ENCODE data around the gene TMCO5A.
A peak's percentile ranks its signal among the peaks of the same experiment; 100 is the strongest.

TMCO5A gene

DNA sequence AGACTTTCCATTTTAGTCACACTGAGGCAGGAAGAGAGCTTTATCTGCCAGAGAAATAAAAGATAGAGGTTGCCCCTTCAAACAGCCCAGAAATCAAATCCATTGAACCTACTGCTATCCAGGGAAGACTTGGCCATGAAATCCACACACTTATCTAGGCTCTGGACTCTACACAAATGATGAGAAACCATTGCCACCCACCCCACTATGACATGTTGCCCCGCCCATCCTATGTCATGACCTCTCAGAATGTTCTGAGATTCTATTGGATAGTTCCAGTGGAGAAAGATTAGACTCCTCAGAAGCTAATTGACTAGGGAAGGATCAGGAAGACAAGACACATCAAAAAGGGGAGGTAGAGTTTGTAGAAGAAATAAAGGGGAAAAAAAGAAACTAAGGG lies at the start of gene TMCO5A:
Gene TMCO5A (plus strand): TSS at position 301 of the 400 bp plus-strand sequence. CDS start 1,684 bp downstream, outside the sequence.
- DNase-seq = no peak

- no peak for DNase-seq
Observed at GRCh38 chr15:37885651-37886050, 48.8 kb upstream of the TMCO5A start.

- DNase-seq = no peak
Observed at GRCh38 chr15:37888356-37888755, 46.1 kb upstream of the TMCO5A start.

DNA sequence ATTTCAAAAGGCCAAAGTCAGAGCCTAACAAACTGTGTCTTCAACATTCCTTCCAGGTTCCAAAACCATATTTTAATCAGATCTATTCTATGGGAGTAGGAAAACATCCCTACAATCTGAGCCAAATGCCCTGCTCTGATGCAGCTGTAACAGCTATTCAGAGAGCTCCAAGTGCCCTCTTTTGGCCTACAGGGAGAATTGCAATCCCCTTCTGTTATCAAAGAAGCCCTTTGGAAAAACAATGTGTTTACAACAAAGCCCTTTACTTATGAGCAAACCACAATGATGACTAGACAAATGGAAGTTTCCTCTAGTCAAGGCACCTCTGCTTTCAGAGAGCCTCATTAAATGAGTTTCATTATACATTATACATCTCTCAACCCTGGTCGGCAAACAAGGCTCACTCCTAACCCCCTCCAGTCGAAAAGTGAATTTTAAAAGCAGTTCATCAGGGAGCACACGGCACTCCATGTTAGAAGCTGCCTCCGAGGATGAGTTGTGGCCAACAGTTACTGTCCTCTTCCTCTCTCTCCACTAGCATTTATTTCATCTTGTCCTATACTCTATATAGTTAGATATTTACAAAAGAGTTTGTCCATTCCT lies 42.6 kb upstream of the TMCO5A start:
- peak; percentile 2 to 58 for DNase-seq

- no peak for DNase-seq
Observed at GRCh38 chr15:37893309-37893708, 41.1 kb upstream of the TMCO5A start.

DNA sequence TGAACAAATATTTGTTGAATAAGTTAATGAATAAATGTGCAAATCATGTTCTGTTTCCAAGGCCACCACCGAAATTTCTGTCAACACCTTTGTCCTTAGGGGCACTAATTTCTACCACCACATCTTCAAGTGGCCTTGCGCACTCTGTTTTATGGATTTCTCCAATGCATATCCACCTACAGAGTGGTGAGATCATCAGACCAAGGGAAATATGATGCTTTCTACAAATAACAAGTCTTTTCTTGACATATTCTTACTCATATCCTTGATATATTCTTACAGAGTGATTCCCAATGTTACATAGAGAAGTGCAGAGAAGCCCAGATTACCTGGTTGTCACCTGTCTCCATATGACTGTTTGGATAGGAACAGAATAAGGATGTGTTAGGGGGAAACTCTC lies 36.1 kb upstream of the TMCO5A start:
- DNase-seq = no peak

DNA sequence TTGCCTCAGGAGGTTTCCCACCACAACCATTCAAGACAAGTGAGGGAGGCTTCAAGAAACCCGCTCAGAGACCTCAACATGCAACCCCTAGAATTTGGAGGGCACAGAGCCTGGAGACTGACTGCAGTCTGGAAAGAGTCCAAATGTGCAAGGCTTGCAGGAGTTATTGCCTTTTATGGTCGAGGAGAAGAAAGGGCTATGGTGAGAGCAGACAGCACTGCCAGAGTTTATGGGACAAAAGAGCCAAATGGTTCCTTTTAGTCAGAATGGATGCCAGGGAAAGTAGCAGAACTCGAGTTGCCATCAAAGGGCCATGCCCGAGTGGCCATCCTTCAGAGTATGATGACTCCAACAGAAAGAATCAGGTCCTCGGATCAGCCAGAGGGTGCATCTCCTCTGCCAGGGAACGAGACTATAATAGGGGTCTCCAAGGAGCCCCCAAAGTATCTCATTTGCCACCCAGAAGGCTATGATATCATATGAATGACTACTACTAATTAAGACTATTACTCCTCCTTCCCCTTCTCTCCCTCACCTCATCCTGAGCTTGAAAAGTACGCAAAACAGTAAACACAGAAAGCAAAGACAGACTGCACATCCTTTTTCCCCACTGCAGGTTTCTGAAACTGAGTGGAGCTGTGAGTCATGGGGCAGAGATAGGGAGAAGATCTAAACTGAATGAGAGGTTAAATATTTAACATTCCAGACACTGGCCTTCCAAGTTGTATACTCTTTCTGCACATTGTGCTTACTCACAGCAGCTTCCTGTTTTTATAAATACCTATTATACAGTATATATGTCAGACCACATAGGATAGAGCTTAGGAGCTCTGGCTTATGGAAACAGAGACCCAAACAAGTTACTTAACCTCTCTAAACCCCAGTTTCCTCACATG lies 33.9 kb upstream of the TMCO5A start:
- no peak for DNase-seq

DNA sequence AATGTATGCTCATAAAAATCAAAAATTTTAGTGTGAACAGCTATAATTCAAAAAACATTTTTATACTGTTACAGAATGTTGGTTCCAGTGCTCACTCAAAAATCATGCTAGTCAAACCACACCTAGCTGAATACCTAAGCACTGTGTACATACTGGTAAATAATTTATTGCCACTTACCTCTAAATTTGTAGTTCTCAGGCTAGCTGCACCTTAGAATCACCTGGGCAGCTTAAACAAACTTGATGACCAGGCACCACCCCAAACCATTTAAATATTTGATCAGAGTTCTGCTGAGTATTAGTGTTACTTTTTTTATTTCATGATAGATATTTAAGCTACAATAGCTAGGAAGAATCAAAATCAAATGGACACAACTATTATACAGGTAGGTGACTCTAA lies 32.3 kb upstream of the TMCO5A start:
- no peak for DNase-seq

DNA sequence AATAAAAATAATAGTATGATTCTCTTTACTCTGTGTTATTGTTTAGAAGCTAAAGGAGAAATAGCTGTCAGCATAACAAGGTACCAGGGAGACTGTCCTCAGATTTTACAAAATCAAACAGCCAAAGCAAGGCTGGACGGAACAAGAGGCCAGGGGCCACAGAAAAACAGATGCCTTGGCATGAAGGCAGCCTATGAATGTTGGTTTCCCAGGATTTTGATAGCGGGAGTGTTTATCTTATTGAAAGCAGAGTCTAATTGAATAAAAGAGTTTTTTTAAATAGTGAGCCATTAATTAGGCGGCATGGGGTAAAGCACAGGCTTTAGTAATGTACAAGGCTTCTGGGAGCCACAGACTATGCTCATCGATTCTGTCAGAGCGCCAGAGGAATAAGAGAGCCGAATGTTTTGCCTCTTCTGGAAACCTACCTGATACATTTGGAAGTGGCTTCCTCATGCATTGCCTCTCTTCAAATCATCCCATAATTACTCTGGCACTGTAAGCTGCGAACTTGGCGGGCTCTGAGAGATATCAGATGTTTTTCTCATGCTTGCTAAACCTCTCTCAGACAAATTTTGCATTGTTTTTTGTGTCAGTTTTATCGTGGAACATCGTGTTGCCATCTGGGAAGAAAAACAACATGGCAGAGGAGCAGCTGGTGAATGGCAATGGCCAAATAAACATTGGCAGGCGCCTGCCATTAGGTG lies 30.4 kb upstream of the TMCO5A start:
- no peak for DNase-seq

GRCh38 chr15:37907136-37907535 lies 27.3 kb upstream of the TMCO5A start:
- no peak for DNase-seq

DNA sequence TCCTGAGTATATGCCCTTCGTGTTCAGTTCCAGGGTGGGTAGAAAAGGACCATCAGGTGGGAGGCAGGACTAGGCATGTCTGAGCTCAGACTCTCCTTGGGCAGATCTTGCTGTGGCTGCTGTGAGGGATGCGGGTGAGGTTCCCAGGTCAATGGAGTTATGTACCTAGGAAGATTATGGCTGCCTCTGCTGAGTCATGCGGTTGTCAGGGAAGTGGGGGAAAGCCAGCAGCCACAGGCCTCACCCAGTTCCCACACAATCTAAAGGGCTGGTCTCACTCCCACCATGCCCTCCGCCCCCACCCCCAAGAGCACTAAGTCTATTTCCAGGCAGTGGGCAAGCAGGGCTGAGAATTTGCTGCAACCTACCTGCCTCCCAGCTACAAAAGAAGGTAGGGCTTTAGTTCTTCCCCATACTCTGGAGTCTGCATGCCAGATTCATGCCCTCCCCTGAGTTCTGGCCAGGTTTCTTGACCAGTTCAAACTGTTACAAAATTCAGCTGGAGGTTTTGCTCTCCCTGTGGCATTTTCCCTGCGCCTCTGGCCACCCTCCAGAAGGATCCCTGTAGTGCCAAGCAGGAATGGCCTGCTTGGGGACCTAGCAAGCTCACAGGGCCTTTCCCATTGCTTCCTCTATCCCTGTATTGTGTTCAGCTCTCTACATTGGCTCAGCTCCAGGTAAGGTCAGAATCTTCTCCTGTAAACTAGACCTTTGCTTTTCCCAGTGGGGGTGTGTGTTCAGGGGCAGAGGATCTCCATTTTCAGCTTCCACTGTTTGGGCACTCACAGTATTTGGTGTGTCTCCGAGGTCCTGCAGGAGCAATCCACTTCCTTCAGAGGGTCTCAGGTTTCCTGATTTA lies 12.7 kb upstream of the TMCO5A start:
- no peak for DNase-seq

DNA sequence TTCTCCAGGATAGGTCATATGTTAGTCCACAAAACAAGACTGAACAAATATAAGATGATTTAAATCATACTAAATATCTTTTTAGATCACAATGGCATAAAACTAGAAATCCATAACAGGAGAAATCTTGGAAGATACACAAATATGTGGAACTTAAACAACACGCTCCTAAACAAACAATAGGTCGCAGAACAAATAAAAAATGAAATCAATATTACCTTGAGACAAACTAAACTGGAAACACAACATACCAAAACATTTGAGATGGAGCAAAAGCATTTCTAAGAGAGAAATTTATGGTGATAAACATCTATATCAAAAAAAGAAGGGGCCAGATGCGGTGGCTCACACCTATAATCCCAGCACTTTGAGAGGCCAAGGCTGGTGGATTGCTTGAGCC lies 8.3 kb upstream of the TMCO5A start:
- no peak for DNase-seq

GRCh38 chr15:37929238-37929637 lies 5.2 kb upstream of the TMCO5A start:
- DNase-seq = no peak

GRCh38 chr15:37931321-37931720 lies 3.1 kb upstream of the TMCO5A start:
- no peak for DNase-seq

DNA sequence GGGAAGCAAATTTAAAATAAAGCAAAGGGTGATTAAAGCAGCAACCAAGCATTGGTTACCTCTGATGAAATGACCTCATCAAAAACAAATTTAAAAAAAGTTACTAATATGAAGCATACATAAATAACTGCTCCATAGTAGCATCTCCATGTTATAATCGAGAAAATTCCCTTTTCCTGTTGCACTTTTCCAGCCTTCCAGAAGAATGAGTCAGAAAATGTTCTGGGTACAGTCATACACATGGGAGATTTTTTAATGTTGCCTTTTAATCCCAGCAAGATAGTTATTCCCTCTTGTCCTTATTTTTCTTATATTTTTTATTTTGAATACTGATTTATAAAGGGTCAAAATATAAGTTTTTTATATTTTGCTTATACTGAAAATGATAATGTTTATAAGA lies 2.6 kb upstream of the TMCO5A start:
- DNase-seq = no peak

- no peak for DNase-seq
Observed at GRCh38 chr15:37932549-37932948, 1.9 kb upstream of the TMCO5A start.

DNA sequence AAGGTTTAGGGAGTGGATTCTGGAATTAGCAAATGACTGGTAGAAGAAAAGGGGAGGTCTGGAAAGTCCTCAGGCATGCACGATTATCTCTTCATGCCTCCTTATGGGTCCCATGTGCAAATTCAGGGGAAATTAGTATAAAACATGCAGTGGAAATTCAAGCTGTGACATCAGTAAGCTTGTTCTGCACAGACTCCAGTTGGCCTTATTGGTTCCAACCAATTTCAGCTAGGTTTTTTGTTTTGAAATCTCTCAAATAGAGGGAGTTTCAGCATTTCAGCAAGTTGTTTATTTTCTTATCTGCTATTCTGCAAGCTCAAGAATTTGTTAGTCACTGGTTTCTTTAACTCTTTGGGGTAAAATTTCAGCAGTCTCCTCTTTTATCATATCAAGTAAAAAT lies 774 bp upstream of the TMCO5A start:
- no peak for DNase-seq

DNA sequence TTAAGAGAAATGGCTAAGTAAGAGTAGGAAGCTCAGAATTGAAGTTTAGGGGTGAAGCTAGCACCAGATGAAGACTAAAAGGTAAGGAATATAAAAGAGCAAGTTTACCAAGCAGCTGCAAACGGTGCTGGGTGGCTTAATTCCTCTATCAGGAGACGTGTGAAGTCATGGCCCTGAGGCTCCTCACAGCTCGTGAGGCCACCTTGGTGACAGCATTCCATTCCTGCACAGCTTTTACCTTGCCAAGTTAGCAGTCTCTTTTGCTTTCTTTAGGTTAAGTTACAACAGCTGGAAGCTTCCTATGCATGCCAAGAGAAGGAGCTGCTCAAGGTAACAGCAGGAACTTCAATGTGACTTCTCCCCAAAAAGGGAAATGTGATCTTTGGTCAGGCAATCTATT lies 6.4 kb downstream of the TMCO5A start:
- DNase-seq = no peak

GRCh38 chr15:37941779-37942178 lies 7.3 kb downstream of the TMCO5A start:
- no peak for DNase-seq

DNA sequence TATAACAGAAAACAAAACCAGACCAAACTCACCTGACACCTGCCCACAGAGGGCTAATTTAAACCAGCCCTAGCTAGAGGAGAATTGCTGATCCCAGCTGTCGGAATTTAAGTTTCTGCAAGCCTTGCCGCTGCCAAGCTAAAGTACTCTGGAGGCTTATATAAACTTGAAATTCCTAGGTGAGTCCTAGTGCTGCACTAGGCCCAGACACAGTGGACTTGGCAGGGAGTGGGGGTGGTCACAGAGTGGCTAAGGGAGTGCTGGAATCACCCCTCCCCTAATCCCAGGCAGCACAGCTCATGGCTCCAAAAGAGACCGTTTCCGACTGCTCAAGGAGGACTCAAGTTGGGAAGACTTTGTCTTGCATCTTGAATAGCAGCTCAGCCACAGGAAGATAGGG lies 17.6 kb downstream of the TMCO5A start:
- DNase-seq = no peak

GRCh38 chr15:37960742-37961141 lies 26.3 kb downstream of the TMCO5A start:
- peak; percentile 38 to 41 for DNase-seq

DNA sequence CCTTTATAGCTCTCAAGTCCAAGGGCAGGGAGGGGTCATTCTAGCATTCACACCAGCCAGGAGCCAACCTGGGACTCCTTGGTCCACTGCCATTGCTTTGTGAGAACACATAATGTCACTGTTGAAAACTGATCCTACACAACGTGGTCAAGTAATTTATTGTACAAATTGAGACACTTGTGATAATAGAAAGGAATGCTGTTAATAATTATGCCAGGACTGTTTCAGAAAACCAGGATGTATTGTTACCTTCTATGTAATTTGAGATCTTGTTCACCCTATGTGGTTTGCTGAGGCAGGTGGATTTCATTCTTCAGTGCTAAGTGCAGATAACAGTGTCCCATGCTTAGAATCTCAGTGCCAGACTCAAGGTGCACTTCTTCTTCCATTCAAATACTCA lies 33.3 kb downstream of the TMCO5A start:
- DNase-seq = no peak

GRCh38 chr15:37973856-37974255 lies 39.4 kb downstream of the TMCO5A start:
- DNase-seq = no peak

Data from NCI-H526 (cell line).